Bronchial epithelial cell (primary cell): ENCODE results near the gene PODXL2. TPM values are rescaled to one million over a fixed set of nuclear protein-coding genes. Genes with fewer than 3 reads are reported as not detected.
A peak's percentile ranks its signal among the peaks of the same experiment; 100 is the strongest.

Experiments
- DNase-seq: peaks from one replicate; pipeline ENCODE4 v3.0.0-alpha.2; 2010; ENCODE audit warnings: low read depth
- FAIRE-seq: peaks from 2 replicates; lab custom pipeline; 2011; peaks lifted over from hg19 to GRCh38; lab: Jason Lieb, UNC
- H3K27me3 ChIP-seq: 2 replicates; pipeline ENCODE4 v1.5.1; 2011; ENCODE audit warnings: low read length; ENCODE audit not compliant: control insufficient read depth, insufficient read depth
- H3K36me3 ChIP-seq: 2 replicates; pipeline ENCODE4 v1.5.1; 2011; ENCODE audit warnings: low read length; ENCODE audit not compliant: control insufficient read depth, insufficient read depth
- H3K4me3 ChIP-seq: 2 replicates; pipeline ENCODE4 v1.5.1; 2011; ENCODE audit warnings: mild to moderate bottlenecking, low read depth, low read length, control low read depth
- CTCF ChIP-seq: IDR thresholded peaks from 2 replicates; pipeline ENCODE4 v1.5.1; 2011; ENCODE audit warnings: mild to moderate bottlenecking, moderate library complexity, low read length, control low read depth, inconsistent platforms; ENCODE audit not compliant: insufficient read depth, severe bottlenecking
- total RNA-seq: library from RNA; depleted of rRNA; stranded (reverse); fragments of >200 nt; gene quantifications from 2 replicates; pipeline ENCODE4 v1.2.1, GENCODE V29; 2014

The PODXL2 gene
- total RNA-seq = 1.8 and 3.4 TPM in 2 replicates

GRCh38 chr3:127628788-127629466 is at the start of gene PODXL2:
TSS of gene PODXL2 (plus strand) at chr3:127629185. CDS start at chr3:127629220, 35 bp downstream.
- peak within 1 kb of the TSS; percentile 39 for H3K4me3 ChIP-seq
- no peaks in the 10 kb centered on the region for H3K36me3 ChIP-seq
- FAIRE-seq = no peak
- peaks cover 13% of the 10 kb centered on the region for H3K27me3 ChIP-seq
- no peak for TF ChIP-seq CTCF
- DNase-seq = no peak

- Histone ChIP-seq H3K36me3 (peaks cover 15% of the 10 kb centered on the region), H3K27me3 (no peaks in the 10 kb centered on the region), H3K4me3 (no peak overlapping the region)
- TF ChIP-seq CTCF = no peak
- DNase-seq = no peak
- FAIRE-seq = no peak
Measured at GRCh38 chr3:127580327-127581060, 48.5 kb upstream of the PODXL2 start.

GRCh38 chr3:127584734-127585133 is 44.3 kb upstream of the PODXL2 start:
- no peak for TF ChIP-seq CTCF
- no peak for FAIRE-seq
- peaks cover 5% of the 10 kb centered on the region for H3K36me3 ChIP-seq

GRCh38 chr3:127585163-127585812 is 43.7 kb upstream of the PODXL2 start:
- H3K4me3 ChIP-seq = no peak overlapping the region
- DNase-seq (no peak), FAIRE-seq (peak; percentile 28)
- TF ChIP-seq CTCF = no peak
- H3K27me3 ChIP-seq = no peaks in the 10 kb centered on the region
- peaks cover 4% of the 10 kb centered on the region for H3K36me3 ChIP-seq

More at GRCh38 chr3:127584734-127585133, 44.3 kb upstream of the PODXL2 start:
- H3K4me3 ChIP-seq = no peak overlapping the region
- H3K27me3 ChIP-seq = no peaks in the 10 kb centered on the region
- DNase-seq = no peak

- no peak overlapping the region for H3K4me3 ChIP-seq
- no peak for FAIRE-seq
- TF ChIP-seq CTCF = no peak
- DNase-seq = no peak
- no peaks in the 10 kb centered on the region for H3K27me3 ChIP-seq
- H3K36me3 ChIP-seq = peaks cover 3% of the 10 kb centered on the region
Measured at GRCh38 chr3:127585813-127586413, 43.1 kb upstream of the PODXL2 start.
